Measurements from ENCODE around the gene MUC22.
"Not testable (repeated sequence)": the region's sequence is repeated elsewhere in the genome, so short reads cannot be mapped to it uniquely, and the experiment has no call there.

The MUC22 gene

DNA sequence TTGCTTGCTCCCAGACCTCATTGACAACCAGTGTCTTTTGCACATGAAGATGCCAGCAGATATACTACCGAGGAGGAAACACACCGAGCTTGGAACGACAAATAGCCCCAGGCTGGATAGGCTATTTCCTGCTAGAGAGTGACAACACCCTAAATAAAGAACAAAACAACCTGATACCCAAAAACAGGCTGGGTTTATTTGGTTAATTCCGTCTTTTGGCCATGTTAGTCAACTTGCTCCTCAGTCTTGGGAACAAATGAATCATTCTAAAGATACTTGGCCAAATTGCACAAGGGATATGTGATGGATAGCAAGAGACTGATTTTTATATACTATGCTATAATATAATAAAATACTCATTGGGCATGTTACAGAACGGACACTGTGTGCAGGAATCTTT lies 11.5 kb upstream of the MUC22 start:
- no peak for DNase-seq (ENCODE audit: low spot score)

DNA sequence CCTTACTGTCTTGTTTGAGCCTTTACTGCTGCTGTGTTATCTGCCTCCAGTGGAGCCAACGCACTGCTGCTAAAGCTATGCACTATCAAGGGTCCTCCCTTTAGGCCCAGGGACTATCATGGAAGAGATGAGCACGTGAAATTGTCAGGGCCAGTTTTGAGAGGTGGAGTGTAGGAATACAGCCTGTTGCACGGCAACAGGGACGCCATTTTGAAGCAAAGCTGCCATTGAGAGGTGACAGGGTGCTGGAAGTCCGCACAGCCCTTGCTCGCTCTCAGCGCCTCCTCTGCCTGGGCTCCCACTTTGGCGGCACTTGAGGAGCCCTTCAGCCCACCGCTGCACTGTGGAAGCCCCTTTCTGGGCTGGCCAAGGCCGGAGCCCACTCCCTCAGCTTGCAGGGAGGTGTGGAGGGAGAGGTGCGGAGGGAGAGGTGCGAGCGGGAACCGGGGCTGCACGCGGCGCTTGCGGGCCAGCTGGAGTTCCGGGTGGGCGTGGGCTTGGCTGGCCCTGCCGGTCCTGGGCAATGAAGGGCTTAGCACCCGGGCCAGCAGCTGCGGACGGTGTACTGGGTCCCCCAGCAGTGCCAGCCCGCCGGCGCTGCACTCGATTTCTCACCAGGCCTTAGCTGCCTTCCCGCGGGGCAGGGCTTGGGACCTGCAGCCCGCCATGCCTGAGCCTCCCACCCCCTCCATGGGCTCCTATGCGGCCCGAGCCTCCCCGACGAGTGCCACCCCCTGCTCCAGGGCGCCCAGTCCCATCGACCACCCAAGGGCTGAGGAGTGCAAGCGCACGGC lies 10.0 kb upstream of the MUC22 start:
- not testable (repeated sequence) for DNase-seq (ENCODE audit: low spot score)

DNA sequence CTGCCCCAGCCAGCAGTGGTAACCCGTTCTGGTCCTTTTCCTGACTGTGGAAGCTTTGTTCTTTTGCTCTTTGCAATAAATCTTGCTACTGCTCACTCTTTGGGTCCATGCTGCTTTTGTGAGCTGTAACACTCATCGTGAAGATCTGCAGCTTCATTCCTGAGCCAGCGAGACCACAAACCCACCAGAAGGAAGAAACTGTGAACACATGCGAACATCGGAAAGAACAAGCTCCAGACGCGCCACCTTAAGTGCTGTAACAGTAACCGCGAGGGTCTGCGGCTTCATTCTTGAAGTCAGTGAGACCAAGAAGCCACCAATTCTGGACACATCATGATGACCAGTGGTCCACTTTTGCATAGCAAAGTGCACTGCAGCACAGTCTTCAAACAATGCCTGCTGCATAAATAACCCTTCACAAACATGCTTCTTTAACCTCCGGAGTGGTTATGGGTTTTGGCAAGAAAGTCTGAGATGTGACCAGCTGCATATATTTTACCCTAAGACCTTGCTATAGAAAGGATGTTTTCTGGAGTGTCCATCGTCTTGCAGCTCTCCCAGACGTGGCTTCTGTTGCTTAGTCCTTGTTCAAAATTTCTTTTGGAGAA lies 8.9 kb upstream of the MUC22 start:
- DNase-seq (ENCODE audit: low spot score), result no peak

DNA sequence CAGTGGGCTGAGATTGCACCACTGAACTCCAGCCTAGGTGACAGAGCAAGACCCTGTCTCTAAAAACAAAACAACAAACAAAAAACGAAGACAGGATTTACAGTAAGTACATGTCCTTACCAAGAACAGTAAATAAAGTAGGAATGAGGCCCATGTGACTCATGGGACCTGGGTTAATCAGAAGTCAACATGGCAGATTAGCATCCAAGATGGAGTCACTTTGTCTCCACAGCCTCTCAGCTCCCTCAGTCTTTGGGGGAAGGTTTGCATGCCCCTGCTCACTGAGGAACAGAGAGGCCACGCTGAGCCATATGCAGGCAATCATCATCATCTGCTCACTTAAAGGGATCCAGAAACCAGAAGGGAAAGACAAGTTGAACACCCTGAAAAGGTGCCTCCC lies 7.8 kb upstream of the MUC22 start:
- no peak for DNase-seq (ENCODE audit: low spot score)

DNA sequence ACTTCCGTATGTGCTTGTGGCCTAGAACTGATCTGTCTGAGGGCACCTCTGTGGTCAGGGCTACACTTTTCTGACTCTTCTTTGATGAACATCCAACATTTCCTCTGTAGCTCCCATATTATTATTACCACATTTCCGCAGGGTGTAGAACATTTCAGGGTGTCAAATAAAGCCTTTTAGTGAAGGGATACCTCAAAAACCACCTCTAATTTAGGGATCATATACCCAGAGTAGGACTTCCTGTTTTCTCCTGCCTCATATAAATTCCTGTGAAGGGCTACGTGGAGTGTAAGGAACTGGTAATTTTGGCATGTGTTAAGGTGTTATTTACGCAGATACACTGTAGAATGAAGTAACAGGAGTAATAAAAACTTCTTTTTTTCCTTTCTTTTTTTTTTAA lies 5.5 kb upstream of the MUC22 start:
- no peak for DNase-seq (ENCODE audit: low spot score)

DNA sequence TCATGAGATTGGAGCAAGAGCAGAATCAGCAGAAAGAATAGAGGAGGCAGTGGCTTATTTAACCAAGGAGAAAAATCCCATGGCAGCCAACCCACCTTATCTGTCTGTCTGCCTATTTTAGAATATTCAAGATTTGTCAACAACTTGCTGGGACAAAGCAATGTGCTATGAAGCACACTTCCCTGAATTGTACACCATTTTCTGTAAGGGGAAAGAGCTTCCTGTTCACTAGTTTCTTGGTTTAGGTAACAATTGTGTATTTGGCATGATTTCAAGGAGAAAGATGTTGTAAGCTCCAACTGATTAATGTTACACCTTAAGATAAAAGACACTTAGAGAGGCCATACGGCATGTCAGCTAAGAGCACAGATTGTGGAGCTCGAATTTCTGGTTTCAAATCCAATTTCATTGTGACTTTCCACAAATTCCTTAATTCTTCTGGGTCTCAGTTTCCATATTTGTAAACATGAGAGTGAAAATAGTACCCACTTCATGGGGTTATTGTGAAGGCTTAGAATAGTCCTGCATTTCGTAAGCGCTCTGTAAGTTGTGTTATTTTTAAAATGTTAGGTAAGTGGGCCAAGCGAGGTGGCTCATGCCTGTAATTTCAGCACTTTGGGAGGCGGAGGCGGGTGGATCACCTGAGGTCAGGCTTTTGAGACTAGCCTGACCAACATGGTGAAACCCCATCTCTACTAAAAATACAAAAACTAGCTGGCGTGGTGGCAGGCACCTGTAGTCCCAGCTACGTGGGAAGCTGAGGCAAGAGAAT lies 4.8 kb upstream of the MUC22 start:
- DNase-seq (ENCODE audit: low spot score), result no peak

DNA sequence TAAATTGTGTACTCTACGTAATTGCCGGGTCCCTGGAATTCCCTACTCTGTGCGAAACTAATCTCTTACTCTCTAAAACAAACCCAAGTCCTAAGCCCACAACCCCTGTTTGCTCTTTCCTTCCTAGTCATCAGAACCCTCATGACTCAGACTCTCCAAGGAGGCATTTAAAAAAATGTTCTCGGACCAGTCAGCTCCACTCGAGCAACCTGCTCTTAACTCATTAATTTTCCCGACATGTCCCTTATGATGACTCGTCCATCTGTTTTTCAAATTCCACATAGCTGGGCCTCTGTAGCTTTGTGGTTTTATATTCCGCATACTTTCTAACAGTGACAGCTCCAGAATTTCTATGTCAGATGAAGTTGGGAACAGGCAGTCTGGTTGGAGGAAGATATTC lies 2.6 kb upstream of the MUC22 start:
- DNase-seq (ENCODE audit: low spot score), result no peak

DNA sequence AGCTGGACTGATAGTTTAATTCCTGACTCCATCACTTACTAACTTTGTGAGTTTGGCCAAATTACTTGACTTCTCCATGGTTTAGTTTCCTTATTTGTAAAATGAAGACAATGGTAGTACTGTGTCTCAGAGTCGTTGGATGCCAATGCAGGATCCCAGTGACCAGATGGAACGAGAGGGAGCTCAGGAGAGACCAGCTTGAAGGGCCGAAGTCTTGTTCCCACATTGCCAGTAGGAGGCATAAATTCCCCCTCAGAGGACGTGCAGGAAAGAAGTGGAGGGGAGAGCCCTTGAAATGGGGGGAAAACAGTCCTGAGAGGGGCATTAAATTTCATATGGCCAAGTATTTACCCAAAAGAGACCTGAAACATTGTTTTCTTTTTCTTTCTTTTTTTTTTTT lies 2.1 kb upstream of the MUC22 start:
- no peak for DNase-seq (ENCODE audit: low spot score)

DNA sequence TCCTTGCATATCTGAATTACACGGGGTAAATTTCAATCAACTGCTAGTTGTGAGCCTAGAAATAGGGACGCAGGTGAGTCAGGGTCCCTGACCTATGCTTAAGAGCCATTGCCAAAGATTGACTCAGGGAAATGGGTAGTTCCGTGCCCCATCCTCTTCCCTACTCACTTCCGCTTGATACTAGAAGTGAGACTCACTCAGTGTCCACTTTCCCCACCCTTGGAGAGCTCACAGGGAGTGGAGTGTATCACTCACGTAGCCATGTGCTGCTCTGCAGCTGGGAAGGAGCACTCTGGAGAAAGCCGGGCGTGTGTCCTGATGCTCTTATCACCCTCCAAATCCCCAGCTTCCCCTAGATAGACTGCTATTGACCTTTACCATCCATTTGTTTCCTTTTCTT lies 543 bp upstream of the MUC22 start:
- DNase-seq (ENCODE audit: low spot score), result no peak

DNA sequence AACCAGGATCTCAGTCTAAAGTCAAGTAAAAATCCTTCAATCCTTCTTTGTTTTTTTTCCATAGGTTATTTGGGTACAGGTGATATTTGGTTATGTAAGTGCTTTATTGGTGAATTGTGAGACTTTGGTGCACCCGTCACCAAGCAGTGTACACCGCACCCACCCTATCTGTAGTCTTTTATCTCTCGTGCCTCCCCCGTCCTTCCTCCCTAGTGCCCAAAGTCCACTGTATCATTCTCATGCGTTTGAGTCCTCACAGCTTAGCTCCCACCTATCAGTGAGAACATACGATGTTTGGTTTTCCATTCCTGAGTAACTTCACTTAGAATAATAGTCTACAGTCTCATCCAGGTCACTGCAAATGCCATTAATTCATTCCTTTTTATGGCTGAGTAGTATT lies 879 bp downstream of the MUC22 start:
- DNase-seq (ENCODE audit: low spot score), result no peak

DNA sequence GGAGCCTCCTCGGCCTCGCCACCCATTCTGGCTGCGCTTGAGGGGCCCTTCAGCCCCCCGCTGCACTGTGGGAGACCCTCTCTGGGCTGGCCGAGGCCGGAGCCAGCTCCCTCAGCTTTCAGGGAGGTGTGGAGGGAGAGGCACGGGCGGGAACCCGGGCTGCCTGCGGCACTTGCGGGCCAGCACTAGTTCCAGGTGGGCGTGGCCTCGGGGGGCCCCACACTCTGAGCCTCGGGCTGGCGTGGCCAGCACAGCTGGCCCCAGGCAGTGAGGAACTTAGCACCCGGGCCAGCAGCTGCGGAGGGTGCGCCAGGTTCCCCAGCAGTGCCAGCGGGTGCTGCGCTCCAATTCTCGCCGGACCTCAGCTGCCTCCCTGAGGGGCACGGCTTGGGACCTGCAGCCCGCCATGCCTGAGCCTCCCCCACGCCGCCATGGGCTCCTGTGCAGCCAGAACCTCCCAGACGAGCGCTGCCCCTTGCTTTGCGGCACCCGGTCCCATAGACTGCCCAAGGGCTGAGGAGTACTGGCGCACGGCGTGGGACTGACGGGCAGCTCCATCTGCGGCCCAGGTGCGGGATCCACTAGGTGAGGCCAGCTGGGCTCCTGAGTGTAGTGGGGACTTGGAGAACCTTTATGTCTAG lies 6.5 kb downstream of the MUC22 start:
- DNase-seq (ENCODE audit: low spot score), result no peak

DNA sequence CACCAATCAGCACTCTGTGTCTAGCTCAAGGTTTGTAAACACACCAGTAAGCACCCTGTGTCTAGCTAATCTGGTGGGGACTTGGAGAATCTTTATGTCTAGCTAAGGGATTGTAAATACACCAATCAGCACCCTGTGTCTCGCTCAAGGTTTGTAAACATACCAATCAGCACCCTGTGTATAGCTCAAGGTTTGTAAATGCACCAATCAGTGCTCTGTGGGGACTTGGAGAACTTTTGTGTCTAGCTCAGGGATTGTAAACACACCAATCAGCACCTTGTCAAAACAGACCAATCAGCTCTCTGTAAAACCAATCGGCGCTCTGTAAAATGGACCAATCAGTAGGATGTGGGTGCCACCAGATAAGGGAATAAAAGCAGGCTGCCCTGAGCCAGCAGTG lies 7.2 kb downstream of the MUC22 start:
- not testable (repeated sequence) for DNase-seq (ENCODE audit: low spot score)

DNA sequence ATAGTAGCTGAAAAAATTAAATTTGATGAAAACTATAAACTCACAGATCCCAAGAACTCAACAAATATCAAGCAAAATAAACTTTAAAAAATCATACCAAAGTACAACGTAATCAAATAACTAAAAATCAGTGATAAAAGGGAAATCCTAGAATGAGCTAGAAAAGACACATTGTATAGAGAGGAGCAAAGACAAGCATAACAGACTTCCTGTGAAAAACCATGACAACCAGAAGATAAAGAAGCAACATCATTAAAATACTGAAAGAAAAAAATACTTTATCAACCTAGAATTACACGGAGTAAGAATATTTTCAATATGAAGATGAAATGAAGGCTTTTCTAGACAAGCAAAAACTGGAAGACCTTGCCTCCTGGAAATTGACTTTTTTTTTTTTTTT lies 9.8 kb downstream of the MUC22 start:
- DNase-seq (ENCODE audit: low spot score), result no peak

DNA sequence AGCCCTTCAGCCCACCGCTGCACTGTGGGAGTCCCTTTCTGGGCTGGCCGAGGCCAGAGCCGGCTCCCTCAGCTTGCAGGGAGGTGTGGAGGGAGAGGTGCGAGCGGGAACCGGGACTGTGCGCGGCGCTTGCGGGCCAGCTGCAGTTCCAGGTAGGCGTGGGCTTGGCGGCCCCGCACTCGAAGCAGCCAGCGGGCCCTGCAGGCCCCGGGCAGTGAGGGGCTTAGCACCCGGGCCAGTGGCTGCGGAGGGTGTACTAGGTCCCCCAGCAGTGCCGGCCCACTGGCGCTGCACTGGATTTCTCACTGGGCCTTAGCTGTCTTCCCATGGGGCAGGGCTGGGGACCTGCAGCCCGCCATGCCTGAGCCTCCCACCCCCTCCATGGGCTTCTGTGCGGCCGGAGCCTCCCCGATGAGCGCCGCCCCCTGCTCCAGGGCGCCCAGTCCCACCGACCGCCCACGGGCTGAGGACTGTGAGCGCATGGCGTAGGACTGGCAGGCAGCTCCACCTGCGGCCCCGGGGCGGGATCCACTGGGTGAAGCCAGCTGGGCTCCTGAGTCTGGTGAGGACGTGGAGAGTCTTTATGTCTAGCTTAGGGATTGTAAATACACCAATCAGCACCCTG lies 10.5 kb downstream of the MUC22 start:
- not testable (repeated sequence) for DNase-seq (ENCODE audit: low spot score)

DNA sequence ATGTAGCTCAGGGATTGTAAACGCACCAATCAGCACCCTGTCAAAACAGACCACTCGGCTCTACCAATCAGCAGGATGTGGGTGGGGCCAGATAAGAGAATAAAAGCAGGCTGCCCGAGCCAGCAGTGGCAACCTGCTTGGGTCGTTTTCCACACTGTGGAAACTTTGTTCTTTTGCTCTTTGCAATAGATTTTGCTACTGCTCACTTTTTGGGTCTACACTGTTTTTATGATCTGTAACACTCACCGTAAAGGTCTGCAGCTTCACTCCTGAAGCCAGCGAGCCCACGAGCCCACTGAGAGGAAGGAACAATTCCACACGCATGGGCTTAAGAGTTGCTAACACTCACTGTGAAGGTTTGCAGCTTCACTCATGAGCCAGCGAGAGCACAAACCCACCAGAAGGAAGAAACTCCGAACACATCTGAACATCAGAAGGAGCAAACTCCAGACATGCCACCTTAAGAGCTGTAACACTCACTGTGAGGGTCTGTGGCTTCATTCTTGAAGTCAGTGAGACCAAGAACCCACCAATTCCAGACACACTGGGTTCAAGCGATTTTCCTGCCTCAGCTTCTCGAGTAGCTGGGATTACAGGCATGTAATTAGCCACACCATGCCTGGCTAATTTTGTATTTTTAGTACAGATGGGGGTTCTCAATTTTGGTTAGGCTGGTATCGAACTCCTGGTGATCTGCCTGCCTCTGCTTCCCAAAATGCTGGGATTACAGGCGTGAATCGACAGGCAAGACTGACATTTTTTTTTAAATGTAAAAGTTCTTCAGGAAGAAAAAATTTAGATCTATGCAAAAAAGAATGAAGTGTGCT lies 11.6 kb downstream of the MUC22 start:
- DNase-seq (ENCODE audit: low spot score), result not testable (repeated sequence)

DNA sequence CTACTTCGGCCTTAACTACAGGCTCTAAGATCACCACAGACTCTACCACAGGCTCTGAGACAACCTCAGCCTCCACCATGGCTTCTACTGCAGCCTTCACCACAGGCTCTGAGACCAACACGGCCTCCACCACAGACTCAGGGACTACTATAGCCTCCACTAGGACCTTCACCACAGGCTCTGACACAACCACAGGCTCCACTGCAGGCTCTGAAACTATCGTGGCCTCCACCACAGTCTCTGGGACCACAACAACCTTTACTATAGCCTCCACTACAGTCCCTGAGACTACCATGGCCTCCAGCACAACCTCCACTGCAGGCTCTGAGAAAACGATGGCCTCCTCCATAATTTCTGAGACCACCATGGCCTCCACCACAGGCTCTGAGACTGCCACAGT lies 15.3 kb downstream of the MUC22 start:
- no peak for DNase-seq (ENCODE audit: low spot score)

DNA sequence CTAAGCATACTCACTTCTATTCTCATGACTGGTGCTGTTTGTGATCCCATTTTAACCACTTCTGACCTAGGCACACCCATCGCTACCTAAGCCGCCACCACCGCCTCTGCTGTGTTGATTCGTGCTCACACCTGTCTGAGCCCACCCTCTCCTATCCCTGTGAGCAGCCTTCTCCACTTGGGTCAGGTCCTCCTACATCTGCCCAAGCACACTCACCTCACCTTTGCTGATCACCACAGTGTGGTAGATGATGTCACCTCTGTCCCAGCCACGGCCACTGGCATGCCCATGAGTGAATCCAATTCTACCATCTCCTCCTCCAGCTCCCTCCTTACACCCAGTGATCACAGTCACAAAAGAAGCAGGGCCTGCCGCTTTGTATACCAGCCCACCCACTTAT lies 20.8 kb downstream of the MUC22 start:
- no peak for DNase-seq (ENCODE audit: low spot score)

DNA sequence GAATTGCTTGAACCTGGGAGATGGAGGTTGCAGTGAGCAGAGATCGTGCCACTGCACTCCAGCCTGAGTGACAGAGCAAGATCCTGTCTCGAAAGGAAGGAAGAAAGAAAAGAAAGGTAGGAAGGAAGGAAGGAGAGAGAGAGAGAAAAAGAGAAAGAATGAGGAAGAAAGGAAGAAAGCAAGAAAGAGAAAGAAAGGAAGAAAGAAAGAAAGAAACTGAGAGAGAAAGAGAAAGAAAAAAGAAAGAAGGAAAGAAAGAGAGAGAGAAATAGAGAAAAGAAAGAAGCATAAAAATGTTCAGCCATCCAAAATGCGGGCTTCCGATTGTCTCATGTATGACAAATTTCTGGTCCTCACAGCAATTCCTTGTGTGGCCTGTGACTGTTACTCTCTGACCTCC lies 22.8 kb downstream of the MUC22 start:
- no peak for DNase-seq (ENCODE audit: low spot score)

DNA sequence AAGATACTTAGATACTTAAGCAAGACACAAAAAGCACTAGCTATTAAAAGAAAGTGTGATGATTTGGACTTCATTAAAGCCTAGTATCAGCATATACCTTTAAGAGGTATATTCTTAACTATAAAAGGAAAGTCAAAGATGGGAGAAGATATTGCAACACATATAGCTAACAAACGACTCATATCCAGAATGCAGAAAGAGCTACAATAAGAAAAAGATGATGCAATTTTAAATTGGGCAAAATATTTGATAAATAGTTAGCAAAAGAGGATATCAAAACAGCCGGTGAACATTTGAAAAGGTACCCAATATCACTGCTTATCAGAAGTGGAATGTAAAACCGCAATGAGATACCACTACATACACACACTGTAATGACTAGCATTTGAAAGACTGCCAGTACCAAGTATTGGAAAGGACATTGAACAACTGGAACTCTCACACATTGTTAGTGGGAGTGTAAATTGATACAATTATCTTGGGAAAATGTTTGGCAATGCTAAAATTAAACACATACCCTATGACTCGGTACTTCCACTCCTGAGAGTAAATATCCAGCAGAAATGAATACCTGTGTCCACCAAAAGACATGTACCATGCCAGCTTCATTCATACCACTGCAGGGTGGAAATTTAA lies 25.7 kb downstream of the MUC22 start:
- no peak for DNase-seq (ENCODE audit: low spot score)

DNA sequence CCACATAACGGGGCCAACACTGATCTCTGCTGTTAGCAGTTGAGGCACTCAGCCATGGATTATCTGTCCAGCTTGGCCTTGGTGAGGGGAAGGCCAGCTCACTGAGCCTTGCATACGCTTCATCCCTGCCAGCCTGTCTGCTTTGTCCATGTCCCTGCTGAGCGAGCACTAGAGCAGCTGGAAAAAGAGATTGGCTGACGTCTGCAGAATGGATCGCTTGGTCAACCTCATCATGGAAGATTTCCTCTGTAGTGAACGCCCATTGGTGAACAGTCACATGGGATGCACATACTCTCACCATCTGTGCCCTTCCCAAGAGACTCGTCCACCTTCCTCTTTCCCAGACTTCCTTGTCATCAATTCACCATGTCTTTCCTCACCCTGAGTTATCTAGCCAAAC lies 26.9 kb downstream of the MUC22 start:
- DNase-seq (ENCODE audit: low spot score), result no peak

DNA sequence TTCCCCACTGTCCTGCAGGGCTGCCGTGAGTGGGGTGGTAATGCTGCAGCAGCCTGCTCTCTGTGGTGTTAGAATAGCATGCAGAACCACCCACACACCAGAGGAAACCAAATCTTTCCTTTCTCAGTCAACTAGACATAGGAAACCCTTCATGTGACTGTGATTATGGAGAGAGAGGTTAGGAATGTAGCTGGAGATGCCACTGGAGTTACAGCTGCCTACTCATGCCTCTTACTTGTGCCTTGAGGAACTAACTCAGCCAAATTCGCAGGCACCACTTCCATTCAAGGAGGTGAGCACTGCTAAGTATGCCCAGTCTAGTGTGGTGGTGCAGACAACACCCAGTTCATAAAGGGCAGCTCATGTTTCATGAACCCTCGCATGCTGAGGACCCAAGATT lies 27.4 kb downstream of the MUC22 start:
- DNase-seq (ENCODE audit: low spot score), result no peak

Data from hematopoietic multipotent progenitor cell treated with erythropoietin and hydrocortisone succinate and interleukin-3 and kit ligand, for 15 days (in vitro differentiated cells).